GM18498 (cell line): ENCODE results near the gene BCAN.

Experiments
- ATAC-seq: cut with Tn5 transposase; IDR thresholded peaks from one replicate; pipeline ENCODE4 v1.9.1; 2021; ENCODE audit warnings: mild to moderate bottlenecking, moderate library complexity; ENCODE audit not compliant: unreplicated experiment

The BCAN gene

DNA sequence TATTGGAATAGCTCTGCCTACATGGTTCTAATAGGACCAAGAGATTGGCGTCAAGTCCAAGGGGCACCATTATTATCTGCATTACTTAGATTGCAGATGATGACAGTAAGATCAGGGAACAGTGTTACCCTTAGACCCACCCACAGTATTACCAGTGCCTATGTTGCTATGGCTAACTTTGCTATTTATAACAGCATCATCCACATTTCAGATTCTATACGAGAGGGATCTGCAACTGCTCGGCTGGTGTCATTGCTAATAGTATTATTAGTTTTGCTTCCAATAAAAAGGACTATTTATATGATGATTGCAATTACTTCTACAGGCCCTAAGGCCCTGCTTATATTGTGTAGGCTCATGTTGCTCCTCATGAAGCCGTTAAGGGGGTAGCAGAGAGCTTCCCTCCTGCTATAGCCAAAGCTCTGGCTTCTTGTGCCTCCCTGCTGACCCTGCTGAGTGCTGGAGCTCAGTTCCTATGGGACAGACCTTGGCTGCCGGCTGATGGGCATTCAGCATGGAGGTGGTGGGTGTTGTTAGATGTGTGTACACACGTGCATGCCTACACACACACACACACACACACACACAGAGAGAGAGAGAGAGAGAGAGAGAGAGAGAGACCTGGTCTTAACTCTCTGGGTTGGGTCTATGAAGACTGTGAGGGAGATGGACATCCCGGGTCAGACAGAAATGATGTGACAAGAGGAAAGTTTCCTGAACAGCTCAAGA is 1.3 kb downstream of the BCAN start:
- no peak for ATAC-seq

DNA sequence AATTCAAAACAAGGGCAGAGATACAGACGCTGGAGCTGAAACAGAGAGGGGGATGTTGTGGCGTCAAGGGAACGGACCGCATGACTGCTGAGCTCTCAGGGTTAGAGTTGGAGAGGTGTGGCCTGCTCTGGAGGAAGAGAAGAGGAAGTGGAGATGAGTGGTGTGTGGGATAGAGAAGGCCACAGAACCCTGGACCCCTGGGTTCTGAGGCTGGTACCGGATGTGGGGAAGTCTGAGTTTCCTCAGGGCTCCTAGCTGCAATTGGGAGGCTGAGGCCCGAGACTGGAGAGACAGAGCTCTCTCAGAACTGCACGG is 1.8 kb downstream of the BCAN start:
- ATAC-seq, result peak; percentile 52

DNA sequence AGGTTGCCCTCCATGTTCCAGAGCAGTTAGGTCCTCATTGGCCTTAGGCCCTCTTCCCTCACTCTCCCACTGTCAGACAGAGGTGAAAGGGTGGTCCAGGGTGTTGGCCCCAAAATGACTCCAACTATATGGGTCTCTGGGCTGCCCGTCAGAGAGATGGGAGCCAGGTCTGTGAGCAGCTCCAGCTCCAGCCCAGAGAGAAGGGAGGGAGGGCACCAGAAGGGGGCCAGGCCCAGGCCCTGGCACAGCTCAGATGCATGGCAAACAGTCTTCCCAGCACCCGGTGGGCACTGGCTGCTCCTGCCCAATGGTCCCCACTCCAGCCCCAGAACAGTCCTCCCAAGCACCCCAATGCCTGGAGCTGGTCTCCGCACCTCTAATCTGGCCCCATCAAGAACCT is 2.2 kb downstream of the BCAN start:
- ATAC-seq, result no peak

DNA sequence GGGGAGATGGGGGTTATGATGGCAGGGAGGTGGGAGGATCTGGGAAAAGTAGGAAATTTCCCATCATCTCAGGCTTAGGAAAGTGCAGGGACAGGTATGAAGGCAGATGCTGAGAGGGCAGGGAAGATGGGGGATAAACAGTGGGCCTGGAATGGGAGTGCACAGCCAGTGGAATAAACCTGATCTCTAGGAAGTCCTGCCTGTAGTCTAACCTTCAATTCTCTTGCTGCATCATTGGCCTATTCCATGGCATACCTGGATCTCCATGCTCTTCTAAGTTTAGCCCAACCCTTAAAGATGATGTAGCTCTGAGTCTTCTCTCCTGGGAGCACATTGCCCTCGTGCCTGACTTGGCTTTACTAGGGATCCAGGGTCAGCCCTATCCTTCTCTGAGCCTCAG is 2.7 kb downstream of the BCAN start:
- no peak for ATAC-seq

DNA sequence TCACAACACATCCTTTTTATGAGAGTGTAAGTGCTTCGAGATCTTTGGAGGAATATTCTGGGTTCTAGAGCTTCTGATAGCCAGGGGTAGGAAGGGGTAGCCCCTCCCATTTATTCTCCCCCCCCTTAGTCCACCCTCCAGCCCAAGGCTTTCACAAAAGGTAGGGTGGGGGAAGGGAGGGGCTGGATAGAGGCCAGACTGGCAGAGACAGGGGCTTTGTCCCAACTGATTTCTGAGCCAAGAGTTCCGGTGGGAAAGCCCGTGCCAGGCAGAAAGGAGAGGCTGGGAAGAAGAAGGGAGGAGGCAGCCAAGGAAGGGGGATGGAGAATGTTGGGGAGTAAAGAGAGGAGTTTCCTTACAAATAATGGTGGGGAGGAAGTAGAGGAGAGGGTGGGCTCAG is 3.1 kb downstream of the BCAN start:
- no peak for ATAC-seq

DNA sequence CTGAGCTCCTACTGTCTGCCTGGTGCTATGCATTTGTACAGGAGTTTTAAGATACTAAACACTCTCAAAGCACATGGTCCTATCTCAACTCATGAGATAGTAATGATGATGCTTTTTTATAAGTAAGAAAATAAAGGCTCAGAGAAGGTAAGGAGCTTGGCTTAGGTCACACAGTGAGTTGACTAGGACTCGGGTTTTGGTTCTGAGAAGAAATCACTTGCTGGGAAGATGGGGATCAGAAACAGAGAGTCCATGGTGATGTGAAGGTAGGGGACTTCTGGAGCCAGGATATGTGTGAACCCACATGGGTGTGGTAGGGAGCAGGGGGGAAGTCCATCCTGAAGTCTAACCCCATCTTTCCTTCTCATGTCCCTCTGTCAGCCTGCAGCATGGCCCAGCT is 3.7 kb downstream of the BCAN start:
- ATAC-seq, result no peak

DNA sequence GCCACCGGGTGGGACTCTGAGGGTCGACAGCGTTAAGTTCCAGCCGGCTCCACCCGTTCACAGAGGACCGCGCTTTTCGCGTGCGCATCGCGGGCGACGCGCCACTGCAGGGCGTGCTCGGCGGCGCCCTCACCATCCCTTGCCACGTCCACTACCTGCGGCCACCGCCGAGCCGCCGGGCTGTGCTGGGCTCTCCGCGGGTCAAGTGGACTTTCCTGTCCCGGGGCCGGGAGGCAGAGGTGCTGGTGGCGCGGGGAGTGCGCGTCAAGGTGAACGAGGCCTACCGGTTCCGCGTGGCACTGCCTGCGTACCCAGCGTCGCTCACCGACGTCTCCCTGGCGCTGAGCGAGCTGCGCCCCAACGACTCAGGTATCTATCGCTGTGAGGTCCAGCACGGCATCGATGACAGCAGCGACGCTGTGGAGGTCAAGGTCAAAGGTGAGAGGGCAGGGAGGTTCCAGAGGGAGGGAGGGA is 4.9 kb downstream of the BCAN start:
- ATAC-seq, result no peak

DNA sequence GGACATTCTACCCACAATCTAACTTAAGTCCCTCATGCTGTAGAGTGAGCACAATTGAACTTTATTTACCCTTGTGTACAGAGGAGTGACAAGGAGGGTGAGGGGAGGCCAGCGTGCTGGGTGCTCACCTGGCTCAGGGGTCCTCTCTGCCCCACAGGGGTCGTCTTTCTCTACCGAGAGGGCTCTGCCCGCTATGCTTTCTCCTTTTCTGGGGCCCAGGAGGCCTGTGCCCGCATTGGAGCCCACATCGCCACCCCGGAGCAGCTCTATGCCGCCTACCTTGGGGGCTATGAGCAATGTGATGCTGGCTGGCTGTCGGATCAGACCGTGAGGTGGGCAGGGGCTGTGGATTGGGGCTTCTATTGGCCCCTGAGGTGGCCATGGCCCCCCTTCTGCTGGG is 5.4 kb downstream of the BCAN start:
- no peak for ATAC-seq

DNA sequence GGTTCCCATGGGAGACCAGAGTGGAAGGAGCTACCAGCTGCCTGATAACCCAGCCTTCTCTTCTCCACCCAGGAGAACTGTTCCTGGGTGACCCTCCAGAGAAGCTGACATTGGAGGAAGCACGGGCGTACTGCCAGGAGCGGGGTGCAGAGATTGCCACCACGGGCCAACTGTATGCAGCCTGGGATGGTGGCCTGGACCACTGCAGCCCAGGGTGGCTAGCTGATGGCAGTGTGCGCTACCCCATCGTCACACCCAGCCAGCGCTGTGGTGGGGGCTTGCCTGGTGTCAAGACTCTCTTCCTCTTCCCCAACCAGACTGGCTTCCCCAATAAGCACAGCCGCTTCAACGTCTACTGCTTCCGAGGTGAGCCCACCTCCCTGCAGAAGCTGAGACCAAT is 6.6 kb downstream of the BCAN start:
- no peak for ATAC-seq

DNA sequence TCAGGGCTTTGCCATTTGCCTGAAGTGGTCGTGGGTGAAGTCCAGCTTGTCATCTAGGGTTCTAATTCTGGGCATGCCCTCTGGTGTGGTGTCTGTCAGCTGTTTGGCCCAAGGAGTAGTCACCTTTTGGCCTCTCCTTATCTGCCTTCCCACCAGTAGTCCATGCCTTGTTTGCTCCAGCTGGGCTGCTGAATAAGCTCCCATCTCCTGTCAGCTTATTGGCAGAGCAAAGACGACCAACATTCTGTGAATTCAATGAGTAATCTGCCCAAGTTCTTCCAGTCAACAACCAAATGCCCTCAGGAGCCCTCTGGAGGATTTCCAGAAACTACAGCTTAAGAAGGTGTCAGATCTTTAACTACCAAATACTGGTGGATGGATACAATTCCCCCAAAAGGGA is 7.0 kb downstream of the BCAN start:
- no peak for ATAC-seq

DNA sequence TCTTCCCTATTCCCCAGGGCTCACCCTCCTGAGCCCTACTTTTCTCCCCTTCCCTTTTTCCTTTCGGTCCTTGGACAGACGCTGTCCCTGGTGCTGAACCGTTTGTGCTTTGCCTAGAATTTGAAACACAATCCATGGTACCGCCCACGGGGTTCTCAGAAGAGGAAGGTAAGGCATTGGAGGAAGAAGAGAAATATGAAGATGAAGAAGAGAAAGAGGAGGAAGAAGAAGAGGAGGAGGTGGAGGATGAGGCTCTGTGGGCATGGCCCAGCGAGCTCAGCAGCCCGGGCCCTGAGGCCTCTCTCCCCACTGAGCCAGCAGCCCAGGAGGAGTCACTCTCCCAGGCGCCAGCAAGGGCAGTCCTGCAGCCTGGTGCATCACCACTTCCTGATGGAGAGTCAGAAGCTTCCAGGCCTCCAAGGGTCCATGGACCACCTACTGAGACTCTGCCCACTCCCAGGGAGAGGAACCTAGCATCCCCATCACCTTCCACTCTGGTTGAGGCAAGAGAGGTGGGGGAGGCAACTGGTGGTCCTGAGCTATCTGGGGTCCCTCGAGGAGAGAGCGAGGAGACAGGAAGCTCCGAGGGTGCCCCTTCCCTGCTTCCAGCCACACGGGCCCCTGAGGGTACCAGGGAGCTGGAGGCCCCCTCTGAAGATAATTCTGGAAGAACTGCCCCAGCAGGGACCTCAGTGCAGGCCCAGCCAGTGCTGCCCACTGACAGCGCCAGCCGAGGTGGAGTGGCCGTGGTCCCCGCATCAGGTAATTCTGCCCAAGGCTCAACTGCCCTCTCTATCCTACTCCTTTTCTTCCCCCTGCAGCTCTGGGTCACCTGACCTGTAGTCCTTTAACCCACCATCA is 10.4 kb downstream of the BCAN start:
- no peak for ATAC-seq

DNA sequence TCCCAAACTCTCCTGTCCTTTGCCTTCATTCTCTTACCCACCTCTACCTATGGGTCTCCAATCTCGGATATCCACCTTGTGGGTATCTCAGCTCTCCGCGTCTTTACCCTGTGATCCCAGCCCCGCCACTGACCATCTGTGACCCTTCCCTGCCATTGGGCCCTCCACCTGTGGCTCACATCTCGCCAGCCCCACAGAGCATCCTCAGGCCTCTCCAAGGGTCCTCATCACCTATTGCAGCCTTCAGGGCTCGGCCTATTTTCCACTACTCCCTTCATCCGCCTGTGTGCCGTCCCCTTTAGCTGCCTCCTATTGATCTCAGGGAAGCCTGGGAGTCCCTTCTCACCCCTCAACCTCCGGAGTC is 11.1 kb downstream of the BCAN start:
- ATAC-seq, result no peak

DNA sequence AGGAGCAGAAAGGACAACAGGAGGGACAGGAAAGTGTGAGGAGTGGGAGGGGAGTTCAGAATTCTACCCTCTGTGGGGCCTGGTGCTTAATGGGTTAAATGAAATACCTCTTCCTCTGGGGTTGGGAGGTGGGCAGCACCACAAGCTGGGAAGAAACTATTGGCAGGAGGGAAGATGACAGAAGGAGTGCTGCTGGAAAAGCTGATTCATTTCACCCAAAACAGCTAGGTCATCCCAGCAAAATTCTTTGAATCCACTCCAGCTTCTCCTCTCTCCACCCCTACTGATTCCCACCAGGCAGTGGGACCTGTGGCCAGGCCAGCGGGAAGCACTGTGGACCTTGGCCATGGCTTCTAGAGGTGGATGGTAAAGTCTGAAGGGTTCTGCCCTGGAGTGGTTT is 12.8 kb downstream of the BCAN start:
- no peak for ATAC-seq

DNA sequence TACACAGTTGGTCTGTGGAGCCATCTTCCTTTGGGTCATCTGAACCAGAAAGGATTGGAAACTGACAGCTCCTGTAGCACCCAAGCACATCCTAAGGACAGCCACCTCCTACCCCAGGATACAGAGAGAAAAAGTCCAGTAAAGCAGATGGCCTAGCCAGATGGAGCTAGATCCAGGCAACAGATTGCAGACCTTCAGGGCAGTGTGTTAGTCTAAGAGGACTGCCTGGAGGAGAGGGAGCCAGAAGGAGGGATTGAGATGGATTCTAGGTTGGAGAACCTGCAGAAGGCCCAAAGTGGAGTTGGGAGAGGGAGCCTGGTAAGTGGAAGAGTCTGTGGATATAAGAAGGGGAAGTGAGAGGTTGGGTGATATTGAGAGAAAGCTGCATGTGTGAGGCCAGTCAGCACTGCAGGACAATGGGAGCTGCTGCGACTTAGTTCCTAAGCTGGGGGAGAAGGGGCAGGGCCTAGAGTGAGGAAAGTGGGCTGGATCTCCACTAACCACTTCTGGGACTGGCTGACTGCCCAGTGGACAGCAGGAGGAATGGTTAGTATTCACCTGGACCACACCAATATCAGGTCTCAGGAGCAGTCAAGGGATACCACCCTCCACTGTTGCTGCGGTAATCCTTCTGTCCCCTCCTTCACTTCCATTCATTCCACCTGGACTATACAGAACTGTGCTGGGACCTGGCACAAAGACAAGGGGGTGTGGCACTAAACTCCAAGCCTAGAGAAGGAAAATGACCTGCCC is 13.4 kb downstream of the BCAN start:
- no peak for ATAC-seq

DNA sequence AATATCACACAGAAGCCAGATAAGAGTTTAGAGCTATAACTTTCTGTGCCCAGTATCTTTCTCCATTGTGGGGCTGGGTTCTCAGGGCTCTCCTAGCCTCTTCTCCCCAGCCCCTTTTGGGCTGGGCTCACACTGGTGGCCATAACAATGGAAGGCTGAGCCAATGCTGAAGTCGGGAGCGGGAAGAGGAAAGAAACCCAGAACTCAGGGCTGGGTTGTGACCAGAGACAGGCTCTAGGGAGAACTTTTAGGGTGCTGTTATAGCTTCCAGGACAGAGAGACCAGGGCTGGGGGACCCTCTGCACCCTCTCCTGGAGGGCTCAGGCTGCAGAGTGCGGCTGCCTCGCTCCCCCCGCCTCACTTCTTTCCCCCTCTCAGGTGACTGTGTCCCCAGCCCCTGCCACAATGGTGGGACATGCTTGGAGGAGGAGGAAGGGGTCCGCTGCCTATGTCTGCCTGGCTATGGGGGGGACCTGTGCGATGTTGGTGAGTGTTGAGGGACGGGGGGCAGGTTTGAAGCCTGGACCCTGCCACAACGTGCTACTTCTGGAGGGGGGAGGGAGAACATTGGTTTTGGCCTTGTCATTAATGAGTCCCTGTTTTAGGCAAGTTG is 14.1 kb downstream of the BCAN start:
- ATAC-seq, result no peak

DNA sequence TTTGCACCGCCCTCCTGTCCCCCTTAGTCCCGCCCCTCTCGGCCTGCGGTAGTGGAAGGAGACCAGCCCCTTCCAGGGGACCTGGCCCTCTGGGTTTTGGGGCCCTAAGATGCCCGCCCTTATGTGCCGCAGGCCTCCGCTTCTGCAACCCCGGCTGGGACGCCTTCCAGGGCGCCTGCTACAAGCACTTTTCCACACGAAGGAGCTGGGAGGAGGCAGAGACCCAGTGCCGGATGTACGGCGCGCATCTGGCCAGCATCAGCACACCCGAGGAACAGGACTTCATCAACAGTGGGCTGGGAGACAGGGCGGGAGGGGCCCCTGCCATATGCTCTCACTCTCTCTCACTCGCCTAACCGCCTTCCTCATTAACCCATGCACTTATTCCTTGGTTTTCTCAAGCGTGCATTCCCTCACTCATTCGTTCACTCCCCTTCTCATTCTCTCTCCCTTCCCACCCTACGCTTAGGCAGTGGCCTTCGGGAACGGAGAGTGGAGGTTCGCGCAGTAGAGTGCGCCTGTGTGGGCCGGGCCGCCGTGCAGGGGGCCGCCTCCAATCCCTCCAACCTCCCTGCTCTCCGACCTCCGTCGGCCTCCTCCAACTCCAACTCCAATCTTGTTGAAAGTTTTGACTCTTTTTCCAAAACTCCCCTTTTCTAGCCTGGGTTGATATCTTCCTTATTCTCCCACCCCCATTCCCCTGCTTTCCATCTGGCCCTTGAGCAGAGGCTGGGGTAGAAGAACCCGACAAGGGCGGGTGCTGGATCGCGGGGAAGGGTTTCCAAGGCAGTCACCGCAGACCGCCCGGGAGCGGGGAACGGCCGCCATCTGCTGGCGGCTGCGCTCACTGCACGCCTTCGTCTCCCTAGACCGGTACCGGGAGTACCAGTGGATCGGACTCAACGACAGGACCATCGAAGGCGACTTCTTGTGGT is 15.2 kb downstream of the BCAN start:
- no peak for ATAC-seq

DNA sequence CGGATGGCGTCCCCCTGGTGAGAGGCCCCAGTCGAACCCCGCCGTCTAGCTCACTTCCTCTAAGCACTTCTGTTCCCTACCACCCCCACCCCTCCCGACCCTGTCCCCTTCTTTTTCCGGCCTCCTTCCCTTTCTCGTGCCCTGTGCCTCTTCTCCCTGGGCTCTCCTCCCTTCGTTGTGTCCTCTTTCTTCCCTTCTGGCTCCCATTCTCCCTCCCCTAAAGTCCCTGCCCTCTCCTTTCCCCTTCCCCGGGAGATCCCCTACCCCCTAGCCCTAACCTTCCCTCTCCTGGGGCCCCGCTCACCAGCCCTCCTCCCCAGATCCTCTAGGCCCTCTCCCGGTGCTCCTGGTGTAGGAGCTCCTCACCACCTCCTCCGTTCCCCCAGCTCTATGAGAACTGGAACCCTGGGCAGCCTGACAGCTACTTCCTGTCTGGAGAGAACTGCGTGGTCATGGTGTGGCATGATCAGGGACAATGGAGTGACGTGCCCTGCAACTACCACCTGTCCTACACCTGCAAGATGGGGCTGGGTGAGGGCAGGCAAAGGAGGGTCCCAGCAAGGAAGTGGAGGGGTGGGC is 15.9 kb downstream of the BCAN start:
- no peak for ATAC-seq

DNA sequence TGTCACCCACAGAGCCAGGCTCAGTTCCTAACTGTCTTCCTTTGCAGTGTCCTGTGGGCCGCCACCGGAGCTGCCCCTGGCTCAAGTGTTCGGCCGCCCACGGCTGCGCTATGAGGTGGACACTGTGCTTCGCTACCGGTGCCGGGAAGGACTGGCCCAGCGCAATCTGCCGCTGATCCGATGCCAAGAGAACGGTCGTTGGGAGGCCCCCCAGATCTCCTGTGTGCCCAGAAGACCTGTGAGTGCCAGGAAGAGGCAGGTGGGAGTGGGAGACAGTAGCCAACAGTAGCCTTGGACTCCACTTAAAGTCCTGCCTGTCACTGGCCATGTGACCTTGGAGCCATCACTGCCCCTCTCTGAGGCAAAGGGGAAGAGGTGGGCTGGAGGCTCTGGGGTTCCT is 16.6 kb downstream of the BCAN start:
- ATAC-seq, result no peak

DNA sequence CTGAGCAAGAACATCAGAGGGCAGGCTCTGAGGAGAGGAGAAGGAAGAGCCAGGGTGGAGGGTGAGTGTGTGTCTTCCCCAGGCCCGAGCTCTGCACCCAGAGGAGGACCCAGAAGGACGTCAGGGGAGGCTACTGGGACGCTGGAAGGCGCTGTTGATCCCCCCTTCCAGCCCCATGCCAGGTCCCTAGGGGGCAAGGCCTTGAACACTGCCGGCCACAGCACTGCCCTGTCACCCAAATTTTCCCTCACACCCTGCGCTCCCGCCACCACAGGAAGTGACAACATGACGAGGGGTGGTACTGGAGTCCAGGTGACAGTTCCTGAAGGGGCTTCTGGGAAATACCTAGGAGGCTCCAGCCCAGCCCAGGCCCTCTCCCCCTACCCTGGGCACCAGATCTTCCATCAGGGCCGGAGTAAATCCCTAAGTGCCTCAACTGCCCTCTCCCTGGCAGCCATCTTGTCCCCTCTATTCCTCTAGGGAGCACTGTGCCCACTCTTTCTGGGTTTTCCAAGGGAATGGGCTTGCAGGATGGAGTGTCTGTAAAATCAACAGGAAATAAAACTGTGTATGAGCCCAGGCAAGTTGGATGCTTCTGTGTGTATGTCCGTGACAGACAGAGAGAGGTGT is 17.1 kb downstream of the BCAN start:
- no peak for ATAC-seq

DNA sequence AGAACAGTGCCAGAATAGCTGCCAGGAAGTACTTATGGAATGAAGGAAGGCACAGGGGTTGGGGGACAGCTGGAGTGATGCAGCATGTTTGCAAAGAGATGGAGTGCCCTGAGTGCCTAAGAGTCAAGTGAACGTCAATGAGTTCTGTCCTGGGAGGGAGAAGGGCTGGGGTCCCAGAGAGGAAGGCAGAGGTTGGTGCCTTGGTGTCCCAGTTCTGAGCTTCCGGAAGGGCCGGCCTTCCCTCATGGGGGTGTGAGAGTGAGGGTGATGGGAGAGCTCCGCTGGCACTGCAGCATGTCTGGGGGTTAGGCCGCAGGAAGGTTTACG is 17.7 kb downstream of the BCAN start:
- ATAC-seq, result no peak
